HepG2 (cell line): ENCODE measurements around the gene PEX12. TPM values are rescaled to one million over a fixed set of nuclear protein-coding genes. Genes with fewer than 3 reads are reported as not detected.

Source experiments
- ATF5 ChIP-seq: sonication (generic); formaldehyde crosslinking; IDR thresholded peaks from 2 replicates; pipeline ENCODE4 v1.4.0; 2020; ENCODE audit warnings: mild to moderate bottlenecking, low read depth, missing genetic modification reagents
- ATF6 ChIP-seq: sonication (generic); formaldehyde crosslinking; conservative IDR thresholded peaks from 2 replicates; pipeline ENCODE4 v1.4.0; 2020; ENCODE audit warnings: missing genetic modification reagents
- ATRX ChIP-seq: sonication (generic); formaldehyde crosslinking; IDR thresholded peaks from 2 replicates; pipeline ENCODE4 v1.4.0; 2020; ENCODE audit warnings: missing genetic modification reagents, borderline replicate concordance
- CEBPB ChIP-seq: IDR thresholded peaks from 2 replicates; pipeline ENCODE4 v1.6.1; 2011; ENCODE audit warnings: low read depth, low read length, improper control_type of control experiment, borderline replicate concordance
- CENPBD1 ChIP-seq: sonication (generic); formaldehyde crosslinking; IDR thresholded peaks from 2 replicates; pipeline ENCODE4 v1.8.0; 2022; ENCODE audit warnings: missing genetic modification reagents, low read depth, mild to moderate bottlenecking, borderline replicate concordance
- FOXP4 ChIP-seq: sonication (generic); formaldehyde crosslinking; IDR thresholded peaks from 2 replicates; pipeline ENCODE4 v1.4.0; 2020; ENCODE audit warnings: missing genetic modification reagents
- PCBP2 ChIP-seq: fragments of 200-400 bp; formaldehyde crosslinking; optimal IDR thresholded peaks from 2 replicates; pipeline ENCODE3; 2018; ENCODE audit warnings: low read length, low read depth; ENCODE audit not compliant: poor library complexity, severe bottlenecking
- RERE ChIP-seq: IDR thresholded peaks from 2 replicates; pipeline ENCODE4 v1.6.1; 2016; ENCODE audit warnings: low read depth, missing genetic modification reagents, missing compliant biosample characterization
- SIX1 ChIP-seq: sonication (generic); formaldehyde crosslinking; IDR thresholded peaks from 2 replicates; pipeline ENCODE4 v1.4.0; 2020; ENCODE audit warnings: missing genetic modification reagents, borderline replicate concordance
- TP53 ChIP-seq: sonication (generic); formaldehyde crosslinking; conservative IDR thresholded peaks from 2 replicates; pipeline ENCODE4 v1.4.0; 2020; ENCODE audit warnings: missing genetic modification reagents
- YEATS2 ChIP-seq: sonication (generic); formaldehyde crosslinking; IDR thresholded peaks from 2 replicates; pipeline ENCODE4 v1.4.0; 2020; ENCODE audit warnings: missing genetic modification reagents, borderline replicate concordance
- ZNF17 ChIP-seq: sonication (generic); formaldehyde crosslinking; IDR thresholded peaks from 2 replicates; pipeline ENCODE4 v1.5.0; 2020; ENCODE audit warnings: mild to moderate bottlenecking, missing genetic modification reagents
- ZNF678 ChIP-seq: sonication (generic); formaldehyde crosslinking; IDR thresholded peaks from 2 replicates; pipeline ENCODE4 v1.4.0; 2020; ENCODE audit warnings: mild to moderate bottlenecking, missing genetic modification reagents
- ZNF776 ChIP-seq: sonication (generic); formaldehyde crosslinking; IDR thresholded peaks from 2 replicates; pipeline ENCODE4 v1.4.0; 2020; ENCODE audit warnings: mild to moderate bottlenecking, missing genetic modification reagents
- ZNF839 ChIP-seq: sonication (generic); formaldehyde crosslinking; IDR thresholded peaks from 2 replicates; pipeline ENCODE4 v1.4.0; 2020; ENCODE audit warnings: missing genetic modification reagents, mild to moderate bottlenecking, borderline replicate concordance
- polyA plus RNA-seq, 8 experiments: library from polyadenylated mRNA; depleted of rRNA in 3 of 8; stranded (reverse) in 7 of 8; unstranded in 1 of 8; fragments of >200 nt; fragmentation: Illumina TruSeq in 4 of 8; extraction: Trizol in 4 of 8; gene quantifications; 2 replicates each; pipeline versions ENCODE4 v1.2.1 to v1.2.3, GENCODE V29; 2011 to 2016; ENCODE audit warnings: low read depth in 4 of 8, missing spikeins in 1 of 8, mixed read lengths in 1 of 8; ENCODE audit not compliant: insufficient read depth in 1 of 8
- total RNA-seq, 5 experiments: library from RNA; depleted of rRNA; stranded (reverse); fragments of >200 nt; fragmentation: Illumina TruSeq; extraction: Trizol; gene quantifications; 2 replicates each; pipeline ENCODE4 v1.2.3, GENCODE V29; 2016; ENCODE audit warnings: low read depth in 1 of 5

Gene PEX12
- total and polyA plus RNA-seq, 2 of the 13 experiments (the other 11 are each of a cell fraction or from before 2014, with no cell fraction given), result 5.1 to 11.9 TPM

DNA sequence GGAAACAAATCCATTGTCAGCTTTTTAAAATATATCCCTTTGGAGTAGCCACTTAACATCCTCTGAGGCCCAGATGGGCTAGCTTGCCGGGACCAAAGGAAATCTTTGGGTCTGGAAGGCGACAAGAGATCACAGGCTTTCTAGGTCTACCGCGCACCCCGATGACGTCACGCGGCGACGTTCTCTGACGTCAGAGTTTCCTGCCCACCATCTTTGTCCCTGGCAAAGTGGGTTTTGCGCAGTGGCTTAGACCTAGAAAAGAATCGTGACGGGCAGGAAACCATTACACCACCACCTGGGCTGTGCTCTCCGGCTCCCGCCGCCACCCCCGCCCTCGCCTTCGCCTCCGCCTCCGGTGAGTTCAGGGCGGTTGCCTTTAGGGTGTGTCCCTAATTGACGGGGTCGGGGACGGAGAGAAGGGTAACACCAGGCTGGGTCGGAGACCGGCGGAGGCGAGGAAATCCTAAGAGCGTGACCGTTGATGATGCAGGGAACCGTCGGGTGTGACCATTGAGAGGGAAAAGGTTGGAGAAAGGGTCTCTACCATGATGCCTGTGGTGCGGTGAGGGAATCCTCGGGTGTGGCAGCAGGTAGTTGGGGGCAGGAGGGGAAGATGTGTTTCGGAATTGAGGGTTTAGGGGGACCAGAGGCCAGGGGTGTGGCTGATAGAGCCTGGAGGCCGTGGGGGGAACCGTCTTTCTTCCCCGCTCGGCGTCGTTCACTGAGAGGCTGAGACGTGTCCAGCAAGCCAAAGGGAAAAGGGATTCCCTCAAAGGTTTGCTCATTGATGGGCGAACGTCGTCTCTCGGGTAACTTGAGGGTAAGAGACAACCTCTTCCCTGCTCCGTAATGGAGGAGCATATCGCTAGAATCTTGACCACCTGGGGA is 8.9 kb upstream of the PEX12 start, which contains the start of gene AP2B1 (continued):
- TF ChIP-seq ATF5 (CRISPR knock-in tag) (no peak), CENPBD1 (CRISPR knock-in tag) (0 out of 2 replicates have a peak, but pooled peaks have one; percentile 42), PCBP2 (no peak), SIX1 (no peak), RERE (no peak), ZNF839 (CRISPR knock-in tag) (0 out of 2 replicates have a peak, but pooled peaks have one; percentile 86), ZNF776 (CRISPR knock-in tag) (no peak), FOXP4 (CRISPR knock-in tag) (peak; percentile 25; the same call in 1 of the 2 replicates), ATRX (CRISPR knock-in tag) (no peak), ZNF678 (CRISPR knock-in tag) (no peak), ZNF17 (CRISPR knock-in tag) (no peak), ATF6 (CRISPR knock-in tag) (no peak), TP53 (no peak), CEBPB (no peak; the same call in 1 of the 2 replicates), YEATS2 (CRISPR knock-in tag) (peak; percentile 91)
